ENCODE measurements around the gene CRYGC.

CRYGC gene

DNA sequence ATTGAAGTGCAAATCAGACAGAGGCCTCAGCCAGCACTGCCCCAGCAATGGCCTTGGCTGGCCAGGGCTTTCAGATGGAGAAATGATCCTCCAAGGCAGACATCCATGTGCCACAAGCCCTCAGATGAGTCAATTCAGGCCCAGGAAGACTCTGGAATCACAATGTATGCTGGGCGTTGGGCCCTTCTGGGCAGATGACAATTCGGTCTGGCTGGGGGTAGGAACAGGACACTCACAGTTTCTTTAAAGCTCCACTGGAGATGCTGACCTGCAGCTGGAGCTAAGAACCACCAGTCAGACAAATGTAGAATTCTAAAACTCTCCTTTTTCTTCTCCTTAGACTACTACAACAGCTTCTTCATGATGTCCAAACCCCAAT, 7.1 kb upstream of the CRYGC start:
- H3K4me3 ChIP-seq (ENCODE audit: low read depth, low read length) = no peak overlapping the region
- no peak for DNase-seq (ENCODE audit: low read depth)
- TF ChIP-seq, protein P1, sequence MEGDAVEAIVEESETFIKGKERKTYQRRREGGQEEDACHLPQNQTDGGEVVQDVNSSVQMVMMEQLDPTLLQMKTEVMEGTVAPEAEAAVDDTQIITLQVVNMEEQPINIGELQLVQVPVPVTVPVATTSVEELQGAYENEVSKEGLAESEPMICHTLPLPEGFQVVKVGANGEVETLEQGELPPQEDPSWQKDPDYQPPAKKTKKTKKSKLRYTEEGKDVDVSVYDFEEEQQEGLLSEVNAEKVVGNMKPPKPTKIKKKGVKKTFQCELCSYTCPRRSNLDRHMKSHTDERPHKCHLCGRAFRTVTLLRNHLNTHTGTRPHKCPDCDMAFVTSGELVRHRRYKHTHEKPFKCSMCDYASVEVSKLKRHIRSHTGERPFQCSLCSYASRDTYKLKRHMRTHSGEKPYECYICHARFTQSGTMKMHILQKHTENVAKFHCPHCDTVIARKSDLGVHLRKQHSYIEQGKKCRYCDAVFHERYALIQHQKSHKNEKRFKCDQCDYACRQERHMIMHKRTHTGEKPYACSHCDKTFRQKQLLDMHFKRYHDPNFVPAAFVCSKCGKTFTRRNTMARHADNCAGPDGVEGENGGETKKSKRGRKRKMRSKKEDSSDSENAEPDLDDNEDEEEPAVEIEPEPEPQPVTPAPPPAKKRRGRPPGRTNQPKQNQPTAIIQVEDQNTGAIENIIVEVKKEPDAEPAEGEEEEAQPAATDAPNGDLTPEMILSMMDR (IDR thresholded peaks at IDR 0.05; ENCODE audit: control insufficient read depth, extremely low read depth, insufficient read depth) = no peak

DNA sequence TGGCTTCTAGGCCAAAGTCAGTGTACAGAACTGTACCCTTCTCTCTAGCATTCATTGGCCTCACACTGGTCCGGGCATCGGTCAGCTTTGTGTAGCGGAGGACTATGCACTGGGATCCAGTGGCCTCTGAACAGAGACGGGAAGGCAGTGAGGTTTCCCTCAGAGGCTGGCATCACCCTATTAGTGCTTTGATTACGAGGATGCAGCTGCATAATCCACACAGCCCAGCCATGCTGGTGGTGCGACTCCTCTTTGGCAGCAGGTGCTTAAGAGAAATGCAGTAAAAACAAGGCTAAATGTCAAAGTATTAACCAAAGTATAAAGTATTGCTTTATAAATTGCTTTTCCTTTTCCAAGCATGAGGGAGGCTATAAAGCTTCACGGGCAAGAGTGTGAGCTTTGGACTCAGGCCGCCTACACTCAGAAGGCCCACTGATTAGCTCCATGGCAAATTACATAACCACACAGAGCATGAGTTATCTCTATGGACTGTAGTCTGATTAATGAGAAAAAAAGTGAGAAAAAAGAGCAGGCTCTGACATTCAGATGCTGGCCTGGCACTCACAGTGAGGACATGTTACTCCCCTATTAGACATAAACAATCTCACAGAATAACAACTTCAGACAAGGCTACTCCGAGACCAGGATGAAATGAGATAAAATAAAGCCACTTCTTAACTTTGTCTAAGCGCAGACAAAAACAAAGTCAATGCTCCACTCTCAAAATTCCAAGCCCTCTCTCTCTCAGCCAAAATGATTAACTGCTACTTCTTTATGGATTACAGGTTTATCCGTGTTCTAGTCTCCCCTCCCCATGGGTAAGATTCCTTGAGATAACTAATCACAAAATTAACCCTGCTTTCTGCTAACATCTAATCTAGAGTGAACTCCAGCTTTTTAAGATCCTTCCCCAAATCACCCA, 6.4 kb upstream of the CRYGC start:
- DNase-seq (ENCODE audit: low read depth) = no peak
- TF ChIP-seq, protein P1 (IDR thresholded peaks at IDR 0.05; ENCODE audit: control insufficient read depth, extremely low read depth, insufficient read depth) = no peak
- no peak overlapping the region for H3K4me3 ChIP-seq (ENCODE audit: low read depth, low read length)

DNA sequence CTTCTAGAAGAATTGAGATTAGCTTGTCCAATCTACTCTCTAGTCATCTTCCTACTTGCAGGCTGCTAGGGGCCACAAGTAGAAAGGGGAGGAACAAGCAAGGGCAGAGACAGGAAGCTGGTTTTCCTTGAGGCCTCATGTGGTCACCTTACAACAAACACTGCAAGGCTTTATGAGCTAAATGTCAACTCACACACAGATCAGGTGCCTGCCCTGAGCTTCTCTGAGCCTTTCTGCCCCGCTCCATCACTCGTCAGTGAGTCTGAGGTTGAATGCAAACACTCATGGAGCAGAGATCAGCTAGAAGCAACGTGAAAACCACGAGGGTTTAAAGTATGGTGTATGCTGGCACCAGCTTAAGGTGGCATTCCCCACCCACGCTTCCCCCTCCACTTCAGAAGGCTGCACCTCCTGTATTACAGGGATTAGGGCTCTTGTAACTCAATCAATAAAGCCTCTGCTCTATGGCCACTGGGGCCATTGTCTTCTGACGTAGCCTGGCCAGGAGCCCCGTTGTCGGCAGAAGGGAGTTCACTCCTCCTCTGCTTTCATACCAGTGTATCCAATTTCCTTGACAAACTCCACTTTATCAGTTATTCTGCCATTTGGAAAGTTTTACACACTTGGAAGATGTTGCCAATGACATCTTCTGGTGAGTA, 5.4 kb upstream of the CRYGC start:
- DNase-seq (ENCODE audit: low read depth) = no peak
- no peak overlapping the region for H3K4me3 ChIP-seq (ENCODE audit: low read depth, low read length)
- TF ChIP-seq, protein P1 (IDR thresholded peaks at IDR 0.05; ENCODE audit: control insufficient read depth, extremely low read depth, insufficient read depth) = no peak

DNA sequence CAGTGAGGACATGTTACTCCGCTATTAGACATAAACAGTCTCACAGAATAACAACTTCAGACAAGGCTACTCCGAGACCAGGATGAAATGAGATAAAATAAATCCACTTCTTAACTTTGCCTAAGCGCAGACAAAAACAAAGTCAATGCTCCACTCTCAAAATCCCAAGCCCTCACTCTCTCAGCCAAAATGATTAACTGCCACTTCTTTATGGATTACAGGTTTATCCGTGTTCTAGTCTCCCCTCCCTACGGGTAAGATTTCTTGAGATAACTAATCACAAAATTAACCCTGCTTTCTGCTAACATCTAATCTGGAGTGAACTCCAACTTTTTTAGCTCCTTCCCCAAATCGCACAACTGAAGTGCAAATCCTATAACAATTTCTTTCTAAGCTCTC, 1.1 kb upstream of the CRYGC start:
- no peak overlapping the region for H3K4me3 ChIP-seq (ENCODE audit: low read depth, low read length)
- TF ChIP-seq, protein P1 (IDR thresholded peaks at IDR 0.05; ENCODE audit: control insufficient read depth, extremely low read depth, insufficient read depth) = no peak
- no peak for DNase-seq (ENCODE audit: low read depth)

DNA sequence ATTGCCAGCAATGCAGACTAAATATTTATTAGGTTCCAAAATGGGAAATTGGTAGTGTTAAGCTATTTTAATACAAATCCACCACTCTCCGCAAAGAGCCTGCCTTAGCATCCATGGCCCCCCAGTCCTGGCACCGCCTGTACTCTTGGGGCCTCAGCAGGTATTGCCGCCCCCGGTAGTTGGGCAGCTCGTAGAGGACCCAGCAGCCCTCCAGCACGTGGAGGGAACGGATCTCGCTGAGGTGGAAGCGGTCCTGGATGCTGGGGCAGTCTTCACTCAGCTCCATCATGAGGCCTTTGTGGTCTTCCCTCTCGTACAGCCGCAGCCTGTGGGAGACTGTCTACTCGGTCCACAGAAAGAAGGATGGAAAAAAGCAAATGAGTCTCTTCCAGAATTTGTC, 1.5 kb downstream of the CRYGC start:
- no peak for DNase-seq (ENCODE audit: low read depth)
- TF ChIP-seq, protein P1 (IDR thresholded peaks at IDR 0.05; ENCODE audit: control insufficient read depth, extremely low read depth, insufficient read depth) = no peak
- no peak overlapping the region for H3K4me3 ChIP-seq (ENCODE audit: low read depth, low read length)

DNA sequence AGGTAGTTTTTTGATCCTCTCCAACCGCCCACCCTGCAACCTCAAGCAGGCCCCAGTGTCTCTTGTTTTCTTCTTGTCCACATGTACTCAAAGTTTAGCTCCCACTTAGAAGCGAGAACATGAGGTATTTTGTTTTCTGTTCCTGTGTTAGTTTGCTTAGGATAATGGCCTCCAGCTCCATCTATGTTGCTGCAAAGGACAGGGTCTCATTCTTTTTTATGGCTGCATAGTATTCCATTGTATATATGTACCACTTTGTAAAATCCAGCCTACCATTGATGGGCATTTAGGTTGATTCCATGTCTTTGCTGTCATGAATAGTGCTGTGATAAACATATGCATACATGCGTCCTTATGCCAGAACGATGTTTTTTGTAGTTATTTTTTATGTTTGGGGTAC, 2.5 kb downstream of the CRYGC start:
- TF ChIP-seq, protein P1 (IDR thresholded peaks at IDR 0.05; ENCODE audit: control insufficient read depth, extremely low read depth, insufficient read depth) = no peak
- no peak for DNase-seq (ENCODE audit: low read depth)
- no peak overlapping the region for H3K4me3 ChIP-seq (ENCODE audit: low read depth, low read length)
